ENCODE measurements around the gene RIN3. TPM values are rescaled to one million over a fixed set of nuclear protein-coding genes. Genes with fewer than 3 reads are reported as not detected.

RIN3 gene
- total and polyA plus RNA-seq, 2 donors (not counting 3 experiments of a cell fraction or from before 2014, with no cell fraction given), result 5.1 to 20.8 TPM

DNA sequence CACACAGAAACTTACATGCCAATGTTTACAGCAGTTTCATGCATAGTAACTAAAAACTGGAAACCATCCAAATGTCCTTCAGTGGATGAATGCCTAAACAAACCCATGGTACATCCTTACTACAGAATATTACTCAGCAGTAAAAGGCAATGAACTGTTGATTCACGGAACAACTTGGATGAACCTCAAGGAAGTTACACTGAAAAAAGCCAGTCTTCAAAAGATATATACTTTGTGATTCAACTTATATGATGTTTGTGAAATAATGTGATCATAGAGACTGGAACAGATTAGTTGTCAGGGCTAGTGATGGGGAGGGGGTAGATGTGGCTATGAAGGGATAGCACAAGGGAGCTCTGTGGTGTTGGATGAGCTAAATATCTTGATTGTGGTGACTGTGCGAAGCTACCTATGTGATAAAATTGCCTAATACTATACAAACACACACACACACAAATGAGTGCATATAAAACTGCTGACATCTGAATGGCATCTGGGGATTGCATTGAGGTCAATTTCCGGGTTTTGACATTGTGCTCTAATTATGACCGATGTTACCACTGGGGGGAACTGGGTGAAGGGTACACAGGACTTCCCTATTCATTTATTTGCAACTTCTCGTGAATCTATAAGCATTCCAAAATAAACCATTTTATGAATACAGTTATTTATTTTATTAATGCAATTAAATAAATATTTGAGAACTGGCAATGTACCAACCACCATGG lies 94.3 kb downstream of the RIN3 start:
- DNase-seq (ENCODE audit: low read depth, low spot score) (peak; percentile 72), FAIRE-seq (peak; percentile 26)
- CTCF ChIA-PET, result no interaction called here
- H2AFZ ChIP-seq (ENCODE audit: low read depth, low read length), result no peak overlapping the region
- TF ChIP-seq POLR2AphosphoS5 (IDR thresholded peaks at IDR 0.05; ENCODE audit: insufficient read depth, low read depth, low read length), result no peak
- no peak for TF ChIP-seq JUN (IDR thresholded peaks at IDR 0.05; ENCODE audit: borderline replicate concordance, insufficient read depth, insufficient read length, low read depth)
- no peak for TF ChIP-seq POLR2A (IDR thresholded peaks at IDR 0.05; ENCODE audit: low read depth, low read length)
- TF ChIP-seq, protein P1, sequence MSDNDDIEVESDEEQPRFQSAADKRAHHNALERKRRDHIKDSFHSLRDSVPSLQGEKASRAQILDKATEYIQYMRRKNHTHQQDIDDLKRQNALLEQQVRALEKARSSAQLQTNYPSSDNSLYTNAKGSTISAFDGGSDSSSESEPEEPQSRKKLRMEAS (IDR thresholded peaks at IDR 0.05; ENCODE audit: insufficient read depth, insufficient read length), result no peak
- no peak for TF ChIP-seq MYC (IDR thresholded peaks at IDR 0.05; ENCODE audit: low read depth, low read length)
- TF ChIP-seq, protein P2, sequence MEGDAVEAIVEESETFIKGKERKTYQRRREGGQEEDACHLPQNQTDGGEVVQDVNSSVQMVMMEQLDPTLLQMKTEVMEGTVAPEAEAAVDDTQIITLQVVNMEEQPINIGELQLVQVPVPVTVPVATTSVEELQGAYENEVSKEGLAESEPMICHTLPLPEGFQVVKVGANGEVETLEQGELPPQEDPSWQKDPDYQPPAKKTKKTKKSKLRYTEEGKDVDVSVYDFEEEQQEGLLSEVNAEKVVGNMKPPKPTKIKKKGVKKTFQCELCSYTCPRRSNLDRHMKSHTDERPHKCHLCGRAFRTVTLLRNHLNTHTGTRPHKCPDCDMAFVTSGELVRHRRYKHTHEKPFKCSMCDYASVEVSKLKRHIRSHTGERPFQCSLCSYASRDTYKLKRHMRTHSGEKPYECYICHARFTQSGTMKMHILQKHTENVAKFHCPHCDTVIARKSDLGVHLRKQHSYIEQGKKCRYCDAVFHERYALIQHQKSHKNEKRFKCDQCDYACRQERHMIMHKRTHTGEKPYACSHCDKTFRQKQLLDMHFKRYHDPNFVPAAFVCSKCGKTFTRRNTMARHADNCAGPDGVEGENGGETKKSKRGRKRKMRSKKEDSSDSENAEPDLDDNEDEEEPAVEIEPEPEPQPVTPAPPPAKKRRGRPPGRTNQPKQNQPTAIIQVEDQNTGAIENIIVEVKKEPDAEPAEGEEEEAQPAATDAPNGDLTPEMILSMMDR (IDR thresholded peaks at IDR 0.05; ENCODE audit: extremely low read depth in 1 of 2, insufficient read depth in 1 of 2, low read depth in 1 of 2, low read length in 2 of 2), result no peak
- no peak for TF ChIP-seq EZH2 (IDR thresholded peaks at IDR 0.05; ENCODE audit: borderline replicate concordance, low read depth, low read length, severe bottlenecking)
- no peak for TF ChIP-seq GATA2 (IDR thresholded peaks at IDR 0.05; ENCODE audit: insufficient read depth, insufficient read length, low read depth, low read length)
- no peak for TF ChIP-seq FOS (IDR thresholded peaks at IDR 0.05; ENCODE audit: borderline replicate concordance, insufficient read depth, low read length)
- no peak overlapping the region for H3K4me2 ChIP-seq (ENCODE audit: insufficient read depth, low read length)
- no peak overlapping the region for H3K4me3 ChIP-seq (replicated peaks in 1 of 3; ENCODE audit: insufficient read depth in 1 of 3, low read depth in 1 of 3, low read length in 3 of 3)
- H3K27ac ChIP-seq (ENCODE audit: insufficient read depth, low read depth, low read length), result no peak overlapping the region
- no peaks in the 10 kb centered on the region for H3K79me2 ChIP-seq (ENCODE audit: control insufficient read depth, insufficient read depth, low read length)
- H3K4me1 ChIP-seq (ENCODE audit: control insufficient read depth, extremely low read depth, insufficient read depth, low read length), result peaks cover 6% of the 10 kb centered on the region
- no peak overlapping the region for H3K9ac ChIP-seq (replicated peaks; ENCODE audit: extremely low read depth, insufficient read depth, low read length)
- no peaks in the 10 kb centered on the region for H3K36me3 ChIP-seq (ENCODE audit: control insufficient read depth in 2 of 2, extremely low read depth in 1 of 2, insufficient read depth in 2 of 2, low read length in 2 of 2)
- H3K27me3 ChIP-seq (ENCODE audit: control insufficient read depth in 2 of 2, insufficient read depth in 2 of 2, low read length in 2 of 2), result no peaks in the 10 kb centered on the region
- no peaks in the 10 kb centered on the region for H3K9me3 ChIP-seq (replicated peaks; ENCODE audit: control insufficient read depth, insufficient read depth, low read length)
- BruUV-seq (replicated peaks), result no TSS peak
- H4K20me1 ChIP-seq (replicated peaks; ENCODE audit: control insufficient read depth, extremely low read depth, insufficient read depth, low read length), result no peaks in the 10 kb centered on the region
- dilution Hi-C loops (cut with MboI; ENCODE audit: extremely low pct_ligation_motif_present, low sequenced_read_pairs), result no loop called here
- H3K9me1 ChIP-seq (replicated peaks; ENCODE audit: control insufficient read depth, extremely low read depth, insufficient read depth, low read length), result no peaks in the 10 kb centered on the region
- intact Hi-C loops (cut with micrococcal nuclease), result no loop called here
- POLR2A ChIA-PET, result no interaction called here
